Mesendoderm (in vitro differentiated cells): ENCODE measurements around the gene ZCCHC7.

Source experiments
- DNase-seq: peaks from one replicate; pipeline ENCODE4 v3.0.0; 2013
- H2AK5ac ChIP-seq: 2 replicates; pipeline ENCODE4 v1.6.1; 2013; ENCODE audit warnings: low read length, inconsistent platforms
- H2BK120ac ChIP-seq: 2 replicates; pipeline ENCODE4 v1.6.1; 2013; ENCODE audit warnings: low read depth, mild to moderate bottlenecking, low read length, moderate library complexity, mixed read lengths
- H2BK15ac ChIP-seq: replicated peaks from 2 replicates; pipeline ENCODE4 v1.6.1; 2013; ENCODE audit warnings: low read depth, mild to moderate bottlenecking, moderate library complexity
- H2BK5ac ChIP-seq: 2 replicates; pipeline ENCODE4 v1.6.1; 2013; ENCODE audit warnings: low read length, inconsistent platforms
- H3K18ac ChIP-seq: 2 replicates; pipeline ENCODE4 v1.6.1; 2013; ENCODE audit warnings: mild to moderate bottlenecking, low read length, mixed read lengths
- H3K23ac ChIP-seq: one replicate; pipeline ENCODE4 v1.6.1; 2013; ENCODE audit warnings: low read length
- H3K27ac ChIP-seq: 2 replicates; pipeline ENCODE4 v1.5.1; 2013; ENCODE audit warnings: low read depth, mild to moderate bottlenecking, inconsistent platforms, low read length, moderate library complexity
- H3K27me3 ChIP-seq: 2 replicates; pipeline ENCODE4 v1.6.1; 2013; ENCODE audit warnings: low read length, control low read depth, mild to moderate bottlenecking, inconsistent platforms; ENCODE audit not compliant: insufficient read depth, poor library complexity
- H3K36me3 ChIP-seq: 2 replicates; pipeline ENCODE4 v1.6.1; 2013; ENCODE audit warnings: low read length, inconsistent platforms; ENCODE audit not compliant: control insufficient read depth, insufficient read depth
- H3K4ac ChIP-seq: one replicate; pipeline ENCODE4 v1.6.1; 2013; ENCODE audit warnings: low read depth, mild to moderate bottlenecking, low read length, moderate library complexity
- H3K4me1 ChIP-seq: 2 replicates; pipeline ENCODE4 v1.6.1; 2013; ENCODE audit warnings: low read depth, low read length, inconsistent platforms; ENCODE audit not compliant: control insufficient read depth
- H3K4me2 ChIP-seq: 2 replicates; pipeline ENCODE4 v1.6.1; 2013; ENCODE audit warnings: low read length
- H3K4me3 ChIP-seq: 2 replicates; pipeline ENCODE4 v1.5.1; 2013; ENCODE audit warnings: mild to moderate bottlenecking, low read length
- H3K56ac ChIP-seq: one replicate; pipeline ENCODE4 v1.6.1; 2013; ENCODE audit warnings: low read length
- H3K79me1 ChIP-seq: 2 replicates; pipeline ENCODE4 v1.6.1; 2013; ENCODE audit warnings: low read length, inconsistent platforms
- H3K79me2 ChIP-seq: 2 replicates; pipeline ENCODE4 v1.6.1; 2013; ENCODE audit warnings: mild to moderate bottlenecking, low read length; ENCODE audit not compliant: control insufficient read depth, insufficient read depth
- H3K9ac ChIP-seq: 2 replicates; pipeline ENCODE4 v1.6.1; 2013; ENCODE audit warnings: low read length, inconsistent platforms
- H4K5ac ChIP-seq: one replicate; pipeline ENCODE4 v1.6.1; 2013; ENCODE audit warnings: low read length
- H4K8ac ChIP-seq: one replicate; pipeline ENCODE4 v1.6.1; 2013; ENCODE audit warnings: low read depth, mild to moderate bottlenecking, control low read depth, low read length, moderate library complexity
- WGBS: extraction: QIAGEN DNeasy Blood & Tissue Kit; methylation state at CpG from one replicate; pipeline ENCODE4 v1.1.7; 2013; ENCODE audit warnings: low lambda C conversion rate, missing lambda C conversion rate; ENCODE audit not compliant: insufficient coverage; ENCODE audit errors: extremely low coverage; 5-methylcytosine and 5-hydroxymethylcytosine counted together

Gene ZCCHC7

DNA sequence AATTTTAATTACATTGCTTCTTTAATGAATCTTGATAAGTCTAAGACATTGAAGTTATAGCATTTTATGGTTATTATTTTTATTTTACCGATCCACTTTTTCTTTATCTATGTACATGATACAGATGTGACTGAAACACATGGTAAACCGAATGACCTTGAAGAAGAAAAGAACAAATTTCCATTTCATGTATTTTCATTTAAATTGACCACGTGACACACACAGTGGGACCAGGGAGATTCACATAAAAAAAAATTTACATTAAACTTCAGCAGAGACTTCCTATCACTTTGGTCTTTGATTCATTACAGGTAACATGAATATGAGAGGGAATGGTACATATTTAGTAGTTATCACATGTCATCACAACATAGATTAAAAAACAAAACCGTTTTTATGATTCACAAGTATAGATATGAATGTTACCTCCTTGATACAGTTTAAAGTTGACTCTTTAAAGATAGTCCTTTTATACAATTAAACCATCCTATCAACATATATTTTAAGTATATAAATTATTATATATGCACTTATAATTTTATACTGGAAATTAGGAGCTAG lies 133.1 kb downstream of the ZCCHC7 start:
- H2BK120ac ChIP-seq, result no peak overlapping the region
- H2BK15ac ChIP-seq, result no peak overlapping the region
- no peak overlapping the region for H4K8ac ChIP-seq
- no peaks in the 10 kb centered on the region for H3K79me1 ChIP-seq
- H3K36me3 ChIP-seq, result no peaks in the 10 kb centered on the region
- H2AK5ac ChIP-seq, result no peak overlapping the region
- no peak overlapping the region for H2BK5ac ChIP-seq
- no peaks in the 10 kb centered on the region for H3K27me3 ChIP-seq
- no peak overlapping the region for H3K27ac ChIP-seq
- H3K56ac ChIP-seq, result no peak overlapping the region
- H3K9ac ChIP-seq, result no peak overlapping the region
- no CpG with 5 or more reads among the region's 4 CpGs for WGBS
- H3K79me2 ChIP-seq, result no peaks in the 10 kb centered on the region
- H3K4me1 ChIP-seq, result peaks cover 1% of the 10 kb centered on the region
- no peak overlapping the region for H3K18ac ChIP-seq
- no peak overlapping the region for H4K5ac ChIP-seq
- no peak for DNase-seq
- H3K23ac ChIP-seq, result no peak overlapping the region
- H3K4ac ChIP-seq, result no peak overlapping the region
- no peak overlapping the region for H3K4me3 ChIP-seq
- H3K4me2 ChIP-seq, result no peak overlapping the region

DNA sequence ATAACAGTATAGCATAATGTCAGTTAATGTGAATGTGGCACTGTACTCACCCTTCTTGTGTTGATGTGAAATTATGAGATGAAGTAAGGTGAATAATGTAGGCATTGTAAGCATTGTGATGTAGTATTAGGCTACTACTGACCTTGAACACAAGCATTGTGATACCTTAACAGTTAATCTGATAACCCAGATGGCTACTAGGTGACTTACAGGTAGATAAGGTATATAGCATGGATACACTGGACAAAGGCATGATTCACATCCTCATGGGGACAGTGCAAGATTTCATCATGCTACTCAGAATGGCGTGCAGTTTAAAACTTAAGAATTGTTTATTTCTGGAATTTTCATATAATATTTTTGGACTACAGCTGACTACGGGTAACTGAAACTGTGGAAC lies 134.8 kb downstream of the ZCCHC7 start:
- Histone ChIP-seq H2AK5ac (no peak overlapping the region), H3K4me1 (peaks cover 1% of the 10 kb centered on the region), H3K27me3 (no peaks in the 10 kb centered on the region), H2BK15ac (no peak overlapping the region), H3K23ac (no peak overlapping the region), H4K5ac (no peak overlapping the region), H3K79me2 (no peaks in the 10 kb centered on the region), H3K79me1 (peaks cover under 1% of the 10 kb centered on the region), H4K8ac (no peak overlapping the region), H2BK5ac (no peak overlapping the region), H3K56ac (no peak overlapping the region), H2BK120ac (no peak overlapping the region), H3K4ac (no peak overlapping the region), H3K36me3 (no peaks in the 10 kb centered on the region), H3K9ac (no peak overlapping the region), H3K27ac (no peak overlapping the region), H3K18ac (no peak overlapping the region), H3K4me3 (no peak overlapping the region), H3K4me2 (no peak overlapping the region)
- no CpG with 5 or more reads among the region's 2 CpGs for WGBS
- DNase-seq, result no peak

GRCh38 chr9:37255944-37256862 lies 135.8 kb downstream of the ZCCHC7 start:
- Histone ChIP-seq H3K23ac (no peak overlapping the region), H3K56ac (no peak overlapping the region), H3K36me3 (no peaks in the 10 kb centered on the region), H2BK15ac (no peak overlapping the region), H3K27me3 (no peaks in the 10 kb centered on the region), H3K4me2 (no peak overlapping the region), H2BK5ac (no peak overlapping the region), H2BK120ac (no peak overlapping the region), H3K27ac (no peak overlapping the region), H2AK5ac (no peak overlapping the region), H4K5ac (no peak overlapping the region), H3K4me3 (no peak overlapping the region), H3K4me1 (peaks cover 1% of the 10 kb centered on the region), H3K18ac (peak overlapping the region; percentile 60), H3K79me2 (no peaks in the 10 kb centered on the region), H3K9ac (no peak overlapping the region), H3K4ac (no peak overlapping the region), H4K8ac (no peak overlapping the region), H3K79me1 (peaks cover 1% of the 10 kb centered on the region)
- WGBS, result no CpG with 5 or more reads among the region's 4 CpGs
- no peak for DNase-seq

- Histone ChIP-seq H3K23ac (no peak overlapping the region), H3K4me3 (no peak overlapping the region), H3K36me3 (no peaks in the 10 kb centered on the region), H2BK15ac (no peak overlapping the region), H3K79me1 (peaks cover 1% of the 10 kb centered on the region), H2BK5ac (no peak overlapping the region), H3K4me1 (peaks cover 1% of the 10 kb centered on the region), H3K4ac (no peak overlapping the region), H2AK5ac (no peak overlapping the region), H4K5ac (no peak overlapping the region), H3K79me2 (no peaks in the 10 kb centered on the region), H3K4me2 (no peak overlapping the region), H3K9ac (no peak overlapping the region), H2BK120ac (no peak overlapping the region), H3K27ac (no peak overlapping the region), H3K56ac (peak overlapping the region; percentile 19), H3K18ac (no peak overlapping the region), H4K8ac (no peak overlapping the region), H3K27me3 (no peaks in the 10 kb centered on the region)
- WGBS, result no CpG with 5 or more reads among the region's 3 CpGs
- DNase-seq, result no peak
Measured at GRCh38 chr9:37259951-37260350, 139.6 kb downstream of the ZCCHC7 start.

GRCh38 chr9:37262410-37262809 lies 142.0 kb downstream of the ZCCHC7 start:
- H3K4me3 ChIP-seq, result no peak overlapping the region
- no peak overlapping the region for H4K5ac ChIP-seq
- no CpG with 5 or more reads among the region's 4 CpGs for WGBS
- no peaks in the 10 kb centered on the region for H3K79me2 ChIP-seq
- no peak overlapping the region for H3K56ac ChIP-seq
- H3K79me1 ChIP-seq, result peaks cover 1% of the 10 kb centered on the region
- H3K23ac ChIP-seq, result no peak overlapping the region
- H2BK5ac ChIP-seq, result no peak overlapping the region
- H2BK120ac ChIP-seq, result no peak overlapping the region
- H3K18ac ChIP-seq, result no peak overlapping the region
- H3K36me3 ChIP-seq, result no peaks in the 10 kb centered on the region
- no peak overlapping the region for H2AK5ac ChIP-seq
- no peak overlapping the region for H3K9ac ChIP-seq
- H3K4ac ChIP-seq, result no peak overlapping the region
- no peak overlapping the region for H3K4me2 ChIP-seq
- H3K27ac ChIP-seq, result no peak overlapping the region
- H3K27me3 ChIP-seq, result no peaks in the 10 kb centered on the region
- no peak overlapping the region for H2BK15ac ChIP-seq
- peak; percentile 48 for DNase-seq
- peaks cover 1% of the 10 kb centered on the region for H3K4me1 ChIP-seq
- H4K8ac ChIP-seq, result no peak overlapping the region
